ENCODE results near the gene LGALS3.

LGALS3 gene

GRCh38 chr14:55194656-55195355, 65.8 kb downstream of the LGALS3 start (continued):
- TF ChIP-seq, protein P1, sequence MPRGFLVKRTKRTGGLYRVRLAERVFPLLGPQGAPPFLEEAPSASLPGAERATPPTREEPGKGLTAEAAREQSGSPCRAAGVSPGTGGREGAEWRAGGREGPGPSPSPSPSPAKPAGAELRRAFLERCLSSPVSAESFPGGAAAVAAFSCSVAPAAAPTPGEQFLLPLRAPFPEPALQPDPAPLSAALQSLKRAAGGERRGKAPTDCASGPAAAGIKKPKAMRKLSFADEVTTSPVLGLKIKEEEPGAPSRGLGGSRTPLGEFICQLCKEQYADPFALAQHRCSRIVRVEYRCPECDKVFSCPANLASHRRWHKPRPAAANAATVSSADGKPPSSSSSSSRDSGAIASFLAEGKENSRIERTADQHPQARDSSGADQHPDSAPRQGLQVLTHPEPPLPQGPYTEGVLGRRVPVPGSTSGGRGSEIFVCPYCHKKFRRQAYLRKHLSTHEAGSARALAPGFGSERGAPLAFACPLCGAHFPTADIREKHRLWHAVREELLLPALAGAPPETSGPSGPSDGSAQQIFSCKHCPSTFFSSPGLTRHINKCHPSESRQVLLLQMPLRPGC (tag by site-specific recombination; IDR thresholded peaks at IDR 0.05), result no peak
- TF ChIP-seq ZNF10 (tag by site-specific recombination; IDR thresholded peaks at IDR 0.05), result no peak
- TF ChIP-seq, protein P2, sequence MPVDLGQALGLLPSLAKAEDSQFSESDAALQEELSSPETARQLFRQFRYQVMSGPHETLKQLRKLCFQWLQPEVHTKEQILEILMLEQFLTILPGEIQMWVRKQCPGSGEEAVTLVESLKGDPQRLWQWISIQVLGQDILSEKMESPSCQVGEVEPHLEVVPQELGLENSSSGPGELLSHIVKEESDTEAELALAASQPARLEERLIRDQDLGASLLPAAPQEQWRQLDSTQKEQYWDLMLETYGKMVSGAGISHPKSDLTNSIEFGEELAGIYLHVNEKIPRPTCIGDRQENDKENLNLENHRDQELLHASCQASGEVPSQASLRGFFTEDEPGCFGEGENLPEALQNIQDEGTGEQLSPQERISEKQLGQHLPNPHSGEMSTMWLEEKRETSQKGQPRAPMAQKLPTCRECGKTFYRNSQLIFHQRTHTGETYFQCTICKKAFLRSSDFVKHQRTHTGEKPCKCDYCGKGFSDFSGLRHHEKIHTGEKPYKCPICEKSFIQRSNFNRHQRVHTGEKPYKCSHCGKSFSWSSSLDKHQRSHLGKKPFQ (tag by site-specific recombination; IDR thresholded peaks at IDR 0.05), result no peak

All from HEK293 (cell line).